ENCODE results near the gene FANK1. TPM values are rescaled to one million over a fixed set of nuclear protein-coding genes. Genes with fewer than 3 reads are reported as not detected.

The FANK1 gene
- total and polyA plus RNA-seq, 12 donors, result 1.7 to 23.7 (median 4.6) TPM

- Histone ChIP-seq H3K4me1 (replicated peaks in 1 of 2) (no peaks in the 10 kb centered on the region), H3K27me3 (no peaks in the 10 kb centered on the region), H3K27ac (no peak overlapping the region), H3K4me3 (no peak overlapping the region), H3K9me3 (replicated peaks in 1 of 3) (no peaks in the 10 kb centered on the region), H3K36me3 (replicated peaks in 1 of 2) (no peaks in the 10 kb centered on the region)
- 87 to 92% (median 89%) methylated on average over 3 of the region's 3 CpGs for WGBS, 4 donors
- DNase-seq, result no peak
- intact Hi-C loops (cut with DNase I), result no loop called here
- TF ChIP-seq CTCF (IDR thresholded peaks at IDR 0.05), result no peak
- no peak for TF ChIP-seq POLR2A (IDR thresholded peaks at IDR 0.05)
Observed at GRCh38 chr10:126015413-126015812, 119.0 kb downstream of the FANK1 start.

GRCh38 chr10:126016156-126016805 is 119.9 kb downstream of the FANK1 start:
- TF ChIP-seq POLR2A (IDR thresholded peaks at IDR 0.05) (no peak), CTCF (IDR thresholded peaks at IDR 0.05) (no peak)
- no peaks in the 10 kb centered on the region for H3K36me3 ChIP-seq (replicated peaks in 1 of 2)
- H3K4me1 ChIP-seq (replicated peaks in 1 of 2), result no peaks in the 10 kb centered on the region
- WGBS, 4 donors, result 88 to 96% (median 96%) methylated on average over 4 of the region's 4 CpGs
- H3K27me3 ChIP-seq, result no peaks in the 10 kb centered on the region
- intact Hi-C loops (cut with DNase I), result no loop called here
- DNase-seq, result no peak
- no peak overlapping the region for H3K27ac ChIP-seq
- H3K4me3 ChIP-seq, result no peak overlapping the region
- no peaks in the 10 kb centered on the region for H3K9me3 ChIP-seq (replicated peaks in 1 of 3)

DNA sequence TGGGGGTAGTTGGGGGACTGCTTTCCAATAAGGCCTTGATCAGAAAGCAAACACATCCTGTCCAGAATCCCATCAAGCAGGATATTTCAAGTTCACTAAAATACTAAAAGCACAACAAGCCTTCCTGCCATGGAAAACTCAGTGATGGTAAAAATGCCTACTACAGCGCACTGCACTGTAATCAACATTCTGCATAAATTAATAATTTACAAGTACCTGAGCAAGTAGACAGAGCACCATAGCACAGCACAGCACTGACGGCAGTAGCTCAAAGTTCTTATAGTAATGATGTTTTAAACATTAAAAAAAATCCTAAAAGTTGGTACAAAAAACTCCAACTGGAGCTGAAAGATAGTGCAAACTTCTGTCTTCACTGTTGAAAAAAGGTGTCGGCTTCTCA is 120.5 kb downstream of the FANK1 start:
- Histone ChIP-seq H3K27me3 (no peaks in the 10 kb centered on the region), H3K9me3 (replicated peaks in 1 of 3) (no peaks in the 10 kb centered on the region), H3K4me3 (no peak overlapping the region), H3K36me3 (replicated peaks in 1 of 2) (no peaks in the 10 kb centered on the region), H3K4me1 (replicated peaks in 1 of 2) (no peaks in the 10 kb centered on the region), H3K27ac (no peak overlapping the region)
- TF ChIP-seq POLR2A (IDR thresholded peaks at IDR 0.05), result no peak
- TF ChIP-seq CTCF (IDR thresholded peaks at IDR 0.05), result no peak
- intact Hi-C loops (cut with DNase I), result no loop called here
- DNase-seq, result no peak
- WGBS, 4 donors, result 91 to 99% (median 97%) methylated on average over 3 of the region's 3 CpGs

DNA sequence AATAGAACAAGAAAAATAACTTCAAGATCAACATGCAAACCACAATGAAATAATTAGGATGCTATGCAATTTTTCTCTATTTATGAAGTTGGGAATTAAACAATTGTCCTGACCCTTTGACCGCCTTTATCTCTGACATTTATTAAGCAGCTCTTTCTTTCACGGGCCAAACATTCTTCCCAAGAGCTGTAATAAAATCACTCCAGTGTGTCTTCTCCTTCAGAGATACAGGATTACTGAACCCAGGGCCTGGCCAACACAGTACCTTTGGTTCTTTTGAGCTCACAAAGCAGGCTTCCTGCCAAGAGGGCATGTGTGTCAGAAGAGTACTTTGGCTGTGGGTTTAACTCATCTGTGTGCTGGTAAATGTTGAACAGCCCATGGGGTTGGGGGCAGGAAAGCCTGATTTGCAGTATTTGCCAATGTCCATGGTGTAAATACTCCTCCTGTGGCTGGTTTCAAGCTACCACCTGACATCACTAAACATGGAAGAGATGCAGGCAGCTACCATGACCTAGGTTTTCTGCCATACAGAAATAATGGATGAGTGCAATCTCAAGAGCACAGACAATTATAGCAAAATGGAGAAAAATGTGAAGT is 121.7 kb downstream of the FANK1 start:
- H3K9me3 ChIP-seq (replicated peaks in 1 of 3), result no peaks in the 10 kb centered on the region
- no peak for DNase-seq
- H3K36me3 ChIP-seq (replicated peaks in 1 of 2), result no peaks in the 10 kb centered on the region
- 57 to 82% (median 77%) methylated on average over 2 of the region's 2 CpGs for WGBS, 4 donors
- intact Hi-C loops (cut with DNase I), result no loop called here
- H3K27me3 ChIP-seq, result no peaks in the 10 kb centered on the region
- H3K4me3 ChIP-seq, result no peak overlapping the region
- TF ChIP-seq POLR2A (IDR thresholded peaks at IDR 0.05) (no peak), CTCF (IDR thresholded peaks at IDR 0.05) (no peak)
- H3K27ac ChIP-seq, result no peak overlapping the region
- H3K4me1 ChIP-seq (replicated peaks in 1 of 2), result no peaks in the 10 kb centered on the region
